Measurements from ENCODE around the gene RNF2. TPM values are rescaled to one million over a fixed set of nuclear protein-coding genes. Genes with fewer than 3 reads are reported as not detected.

The RNF2 gene
- total RNA-seq, 1 experiment from 2014 or later = 39.1 TPM

DNA sequence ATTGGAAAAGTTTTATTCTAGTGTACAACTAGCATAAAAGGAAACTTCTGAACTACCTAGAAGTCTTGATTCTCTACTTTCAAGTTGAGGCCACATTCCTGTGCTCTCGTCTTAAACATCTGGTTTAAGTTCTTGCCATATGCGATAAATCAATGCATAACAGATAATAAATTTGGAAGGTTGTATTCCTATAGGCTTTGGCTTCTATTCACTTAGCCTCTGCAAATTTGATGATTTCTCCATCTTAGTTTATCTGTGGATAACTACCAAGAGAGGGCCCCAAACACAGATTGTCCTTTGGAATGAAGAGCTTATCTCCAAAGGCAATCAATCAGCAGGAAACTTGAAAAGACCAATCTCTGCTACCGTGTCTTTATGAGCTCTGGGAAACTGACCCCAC, 11.7 kb upstream of the RNF2 start (continued):
- TF ChIP-seq CTCF (IDR thresholded peaks at IDR 0.05 in 2 of 3, conservative IDR thresholded peaks at IDR 0.05 in 1 of 3; ENCODE audit: borderline replicate concordance in 1 of 3, insufficient read depth in 1 of 3, low read depth in 2 of 3, low read length in 2 of 3) (no peak), SIN3A (IDR thresholded peaks at IDR 0.05; ENCODE audit: low read depth) (no peak)

GRCh38 chr1:185035258-185035657, 10.1 kb upstream of the RNF2 start:
- intact Hi-C loops (cut with micrococcal nuclease) = no loop called here
- Histone ChIP-seq H3K9ac (ENCODE audit: low read length) (no peak overlapping the region), H3K27ac (ENCODE audit: low read depth, low read length) (no peak overlapping the region), H4K20me1 (ENCODE audit: insufficient read depth) (no peaks in the 10 kb centered on the region), H3K79me2 (ENCODE audit: insufficient read depth, low read length) (no peaks in the 10 kb centered on the region), H3K4me1 (ENCODE audit: control insufficient read depth in 1 of 2, insufficient read depth in 2 of 2, low read length in 2 of 2) (no peaks in the 10 kb centered on the region), H3K4me3 (replicated peaks in 1 of 2; ENCODE audit: low read depth in 1 of 2, low read length in 2 of 2) (no peak overlapping the region), H3K4me2 (ENCODE audit: low read length) (no peak overlapping the region), H3K9me2 (ENCODE audit: insufficient read depth) (no peaks in the 10 kb centered on the region), H3K9me3 (ENCODE audit: control insufficient read depth in 1 of 2, insufficient read depth in 1 of 2, low read depth in 1 of 2, low read length in 2 of 2) (no peaks in the 10 kb centered on the region), H3K27me3 (ENCODE audit: insufficient read depth, low read length) (no peaks in the 10 kb centered on the region), H2AFZ (ENCODE audit: low read depth, low read length, poor library complexity, severe bottlenecking) (peak overlapping the region; percentile 45), H3K36me3 (ENCODE audit: control insufficient read depth in 1 of 2, insufficient read depth in 2 of 2, low read length in 2 of 2) (no peaks in the 10 kb centered on the region)
- no peak for ATAC-seq
- CTCF ChIA-PET = no interaction called here
- POLR2A ChIA-PET = no interaction called here
- BruUV-seq (replicated peaks) = no TSS peak
- DNase-seq (ENCODE audit: low read depth, low spot score) = no peak
- TF ChIP-seq FOSL1 (IDR thresholded peaks at IDR 0.05; ENCODE audit: low read depth) (no peak), ATF3 (IDR thresholded peaks at IDR 0.05) (no peak)
- RAD21 ChIA-PET (ENCODE audit: low non-redundant PET in 1 of 2, low total read pairs in 2 of 2, uncharacterized antibody in 2 of 2, unreplicated experiment in 2 of 2) = no interaction called here

DNA sequence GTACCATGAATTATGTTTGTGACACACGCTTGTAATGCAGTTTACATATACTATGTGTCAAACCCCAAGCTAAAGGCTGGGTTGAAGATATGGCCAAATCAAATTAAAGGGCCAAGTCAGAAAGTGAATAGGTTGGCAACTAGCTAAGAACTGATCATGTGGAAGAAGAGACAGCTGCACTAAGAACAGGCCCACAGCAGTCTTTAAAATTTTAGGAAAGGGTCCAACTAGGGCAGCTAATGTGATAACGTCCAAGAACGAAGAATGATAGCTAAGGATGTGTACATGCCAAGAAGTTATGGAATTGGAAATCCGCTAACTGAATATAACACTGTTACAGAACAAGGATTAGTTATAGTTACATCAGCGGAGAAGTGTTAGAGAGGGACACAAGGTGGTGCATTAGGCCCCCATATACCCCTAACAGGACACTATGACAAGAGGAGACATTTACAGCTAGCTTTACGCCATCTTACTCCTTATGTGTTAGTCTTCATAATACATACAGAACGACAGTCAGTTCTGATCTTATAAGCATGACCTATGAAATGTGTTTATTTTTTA, 6.5 kb upstream of the RNF2 start:
- CTCF ChIA-PET = no interaction called here
- no peaks in the 10 kb centered on the region for H3K9me2 ChIP-seq (ENCODE audit: insufficient read depth)
- H3K27ac ChIP-seq (ENCODE audit: low read depth, low read length) = no peak overlapping the region
- POLR2A ChIA-PET = no interaction called here
- no peaks in the 10 kb centered on the region for H3K79me2 ChIP-seq (ENCODE audit: insufficient read depth, low read length)
- RAD21 ChIA-PET (ENCODE audit: low non-redundant PET in 1 of 2, low total read pairs in 2 of 2, uncharacterized antibody in 2 of 2, unreplicated experiment in 2 of 2) = no interaction called here
- H3K4me1 ChIP-seq (ENCODE audit: control insufficient read depth in 1 of 2, insufficient read depth in 2 of 2, low read length in 2 of 2) = no peaks in the 10 kb centered on the region
- ATAC-seq (no peak), DNase-seq (ENCODE audit: low read depth, low spot score) (no peak)
- no peak overlapping the region for H2AFZ ChIP-seq (ENCODE audit: low read depth, low read length, poor library complexity, severe bottlenecking)
- no peaks in the 10 kb centered on the region for H3K9me3 ChIP-seq (ENCODE audit: control insufficient read depth in 1 of 2, insufficient read depth in 1 of 2, low read depth in 1 of 2, low read length in 2 of 2)
- no peak overlapping the region for H3K9ac ChIP-seq (ENCODE audit: low read length)
- BruUV-seq (replicated peaks) = no TSS peak
- H3K36me3 ChIP-seq (ENCODE audit: control insufficient read depth in 1 of 2, insufficient read depth in 2 of 2, low read length in 2 of 2) = no peaks in the 10 kb centered on the region
- H3K27me3 ChIP-seq (ENCODE audit: insufficient read depth, low read length) = no peaks in the 10 kb centered on the region
- H3K4me2 ChIP-seq (ENCODE audit: low read length) = no peak overlapping the region
- H4K20me1 ChIP-seq (ENCODE audit: insufficient read depth) = no peaks in the 10 kb centered on the region
- H3K4me3 ChIP-seq (replicated peaks in 1 of 2; ENCODE audit: low read depth in 1 of 2, low read length in 2 of 2) = no peak overlapping the region
- intact Hi-C loops (cut with micrococcal nuclease) = no loop called here
- TF ChIP-seq ATF3 (IDR thresholded peaks at IDR 0.05) = no peak
- no peak for TF ChIP-seq CTCF (IDR thresholded peaks at IDR 0.05 in 2 of 3, conservative IDR thresholded peaks at IDR 0.05 in 1 of 3; ENCODE audit: borderline replicate concordance in 1 of 3, insufficient read depth in 1 of 3, low read depth in 2 of 3, low read length in 2 of 3)
- no peak for TF ChIP-seq ZFX (IDR thresholded peaks at IDR 0.05)
- no peak for TF ChIP-seq ZNF274 (IDR thresholded peaks at IDR 0.05; ENCODE audit: low read depth, low read length)
- no peak for TF ChIP-seq ELF1 (IDR thresholded peaks at IDR 0.05; ENCODE audit: borderline replicate concordance, low read depth)
- no peak for TF ChIP-seq EZH2phosphoT487 (IDR thresholded peaks at IDR 0.05; ENCODE audit: borderline replicate concordance)
- no peak for TF ChIP-seq RAD21 (IDR thresholded peaks at IDR 0.05; ENCODE audit: low read depth)
- no peak for TF ChIP-seq CBX3 (IDR thresholded peaks at IDR 0.05; ENCODE audit: low read depth)
- TF ChIP-seq CEBPB (IDR thresholded peaks at IDR 0.05; ENCODE audit: low read depth) = no peak

Measured in HCT116 (cell line).